ENCODE results near the gene BYSL. TPM values are rescaled to one million over a fixed set of nuclear protein-coding genes. Genes with fewer than 3 reads are reported as not detected.
A peak's percentile ranks its signal among the peaks of the same experiment; 100 is the strongest.

BYSL gene
- total RNA-seq, 1 experiment from 2014 or later, result 46.5 TPM

GRCh38 chr6:41892921-41893564 is 28.3 kb upstream of the BYSL start:
- H3K4me1 ChIP-seq (ENCODE audit: insufficient read depth, low read length), result peaks cover 16% of the 10 kb centered on the region
- ChIA-PET CTCF (interaction anchor here (0.8 kb wide), 1 partner anchor 28 kb away, joined by 3 read pairs; the partner anchor contains the start of genes BYSL and MED20), POLR2A (ENCODE audit: unreplicated experiment) (no interaction called here)
- ATAC-seq (no peak), DNase-seq (no peak)
- no peak overlapping the region for H3K9ac ChIP-seq (ENCODE audit: low read length)
- H3K4me3 ChIP-seq (ENCODE audit: low read length), result no peak overlapping the region
- 0 out of 2 replicates have a peak overlapping the region, but pooled peaks have one; percentile 99 for H3K4me2 ChIP-seq (ENCODE audit: low read length)
- no peaks in the 10 kb centered on the region for H3K9me2 ChIP-seq (replicated peaks; ENCODE audit: low read length)
- no peaks in the 10 kb centered on the region for H4K20me1 ChIP-seq (ENCODE audit: low read length)
- H2AFZ ChIP-seq (ENCODE audit: low read length), result no peak overlapping the region
- peaks cover 8% of the 10 kb centered on the region; the same call in 1 of the 2 replicates for H3K79me2 ChIP-seq (ENCODE audit: low read length)
- H3F3A ChIP-seq (ENCODE audit: low read length, unreplicated experiment), result no peaks in the 10 kb centered on the region
- no peaks in the 10 kb centered on the region for H3K27me3 ChIP-seq (ENCODE audit: low read length)
- no peak overlapping the region for H3K27ac ChIP-seq (ENCODE audit: low read length)
- no TSS peak for BruUV-seq (replicated peaks)
- no peaks in the 10 kb centered on the region for H3K9me3 ChIP-seq (ENCODE audit: low read length)
- no peaks in the 10 kb centered on the region for H3K36me3 ChIP-seq (ENCODE audit: low read depth, low read length)
- TF ChIP-seq CTCF (conservative IDR thresholded peaks at IDR 0.05; ENCODE audit: low read depth, low read length), result no peak
- TF ChIP-seq EZH2 (IDR thresholded peaks at IDR 0.05; ENCODE audit: low read length, unreplicated experiment), result no peak
- TF ChIP-seq EZH2phosphoT487 (IDR thresholded peaks at IDR 0.05; ENCODE audit: borderline replicate concordance, low read length), result no peak
- intact Hi-C loops (cut with micrococcal nuclease), result no loop called here

DNA sequence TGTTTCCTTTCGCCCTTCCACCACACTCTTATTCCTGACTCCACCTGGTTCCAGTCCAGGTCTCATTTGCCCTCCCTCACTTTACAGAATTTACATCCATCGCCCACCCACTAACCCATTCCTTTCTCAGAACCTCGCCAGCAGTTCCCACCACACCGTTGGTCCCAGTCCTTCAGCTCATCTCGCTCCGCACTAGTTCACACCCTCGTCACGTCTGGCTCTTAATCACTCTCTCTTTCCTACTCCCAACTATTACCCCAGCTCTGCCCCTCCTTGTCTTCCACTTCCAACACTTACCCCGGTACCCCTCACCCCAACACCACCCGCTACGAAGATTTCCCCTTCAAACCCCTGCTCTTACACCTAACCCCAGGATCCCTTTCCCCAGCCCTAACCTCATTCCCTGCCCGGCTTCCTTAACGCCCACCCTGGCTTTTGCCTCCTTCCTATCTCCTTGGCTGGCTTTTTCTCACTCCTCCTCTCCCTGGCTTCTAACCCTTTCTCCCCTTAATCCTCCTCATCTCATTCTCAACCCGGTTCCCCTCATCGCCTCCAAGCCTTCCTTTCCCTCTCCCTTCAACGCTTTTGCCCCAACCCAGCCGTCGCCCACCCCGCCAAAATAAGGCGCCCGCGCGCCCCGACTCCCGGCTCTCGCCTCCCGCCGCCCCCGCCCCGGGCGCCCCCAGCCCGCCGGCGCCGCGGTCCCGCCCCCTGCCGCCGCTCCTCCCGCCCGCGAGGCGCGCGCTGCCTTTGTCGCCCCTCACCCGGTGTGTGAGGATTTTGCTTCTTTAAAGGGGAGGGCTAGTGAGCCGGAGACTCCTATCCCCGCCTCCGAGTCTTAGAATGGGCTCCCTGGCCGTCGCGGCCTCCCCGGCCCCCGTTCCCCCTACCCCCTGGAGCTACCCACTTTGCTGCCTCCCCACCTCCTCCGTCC is 26.7 kb upstream of the BYSL start:
- peaks cover 16% of the 10 kb centered on the region for H3K4me1 ChIP-seq (ENCODE audit: insufficient read depth, low read length)
- TF ChIP-seq EZH2phosphoT487 (IDR thresholded peaks at IDR 0.05; ENCODE audit: borderline replicate concordance, low read length) (no peak), EZH2 (IDR thresholded peaks at IDR 0.05; ENCODE audit: low read length, unreplicated experiment) (no peak), CTCF (conservative IDR thresholded peaks at IDR 0.05; ENCODE audit: low read depth, low read length) (no peak)
- DNase-seq (no peak), ATAC-seq (peak; percentile 39)
- H2AFZ ChIP-seq (ENCODE audit: low read length), result peak overlapping the region; percentile 92
- ChIA-PET CTCF (interaction anchor here (0.8 to 1.6 kb wide), 3 partner anchors 11 to 107 kb away, joined by 3 to 9 read pairs (median 6); partner anchors contain the start of genes BYSL, MED20 and TOMM6), POLR2A (ENCODE audit: unreplicated experiment) (interaction anchor here (0.6 kb wide), 2 partner anchors 8 to 31 kb away, joined by 3 to 4 read pairs; no protein-coding TSS in a partner anchor)
- H4K20me1 ChIP-seq (ENCODE audit: low read length), result no peaks in the 10 kb centered on the region
- peak overlapping the region; percentile 99 for H3K4me2 ChIP-seq (ENCODE audit: low read length)
- no peaks in the 10 kb centered on the region for H3F3A ChIP-seq (ENCODE audit: low read length, unreplicated experiment)
- no peaks in the 10 kb centered on the region for H3K9me2 ChIP-seq (replicated peaks; ENCODE audit: low read length)
- no peaks in the 10 kb centered on the region; the same call in 1 of the 2 replicates for H3K36me3 ChIP-seq (ENCODE audit: low read depth, low read length)
- no peak overlapping the region for H3K27ac ChIP-seq (ENCODE audit: low read length)
- H3K27me3 ChIP-seq (ENCODE audit: low read length), result no peaks in the 10 kb centered on the region
- H3K9me3 ChIP-seq (ENCODE audit: low read length), result no peaks in the 10 kb centered on the region
- no TSS peak for BruUV-seq (replicated peaks)
- peak overlapping the region; percentile 85 for H3K4me3 ChIP-seq (ENCODE audit: low read length)
- peak overlapping the region; percentile 67 for H3K9ac ChIP-seq (ENCODE audit: low read length)
- H3K79me2 ChIP-seq (ENCODE audit: low read length), result peaks cover 8% of the 10 kb centered on the region; the same call in 1 of the 2 replicates
- intact Hi-C loops (cut with micrococcal nuclease), result loop anchor here (1.0 to 5.0 kb wide), 3 partner anchors 23 to 47 kb away; partner anchors contain the start of genes BYSL and MED20

Measured in PC-3 (cell line).